Activated CD8-positive, alpha-beta T cell treated with anti-CD3 and anti-CD28 coated beads, Interleukin-2, amount 10 ng/mL, durations not matched to agents 7 days and 5 days (primary cell): ENCODE data around the gene FRS2. TPM values are rescaled to one million over a fixed set of nuclear protein-coding genes. Genes with fewer than 3 reads are reported as not detected.

Experiments
- ATAC-seq: fragments of 150-1000 bp; cut with Tn5 transposase; one replicate; pipeline ENCODE4 v1.10.0; 2021; ENCODE audit warnings: moderate library complexity
- CTCF ChIA-PET: fragments of 350-600 bp; sonication (Branson Sonifier 250); formaldehyde crosslinking; loops from one replicate; lab custom pipeline; 2021; ENCODE audit warnings: antibody characterized with exemption; lab: Charles Lee
- POLR2A ChIA-PET: fragments of 350-600 bp; sonication (Branson Sonifier 250); formaldehyde crosslinking; loops from one replicate; lab custom pipeline; 2021; ENCODE audit warnings: antibody characterized with exemption; lab: Charles Lee
- DNase-seq: peaks from one replicate; pipeline ENCODE4 v3.0.0-alpha.2; 2020
- H3K27ac Mint-ChIP-seq: one replicate; pipeline ENCODE4 v1.8.0; 2021; ENCODE audit warnings: mild to moderate bottlenecking, mixed read lengths
- H3K27me3 Mint-ChIP-seq: one replicate; pipeline ENCODE4 v1.8.0; 2021; ENCODE audit warnings: low read depth, mixed read lengths
- H3K36me3 Mint-ChIP-seq: one replicate; pipeline ENCODE4 v1.8.0; 2021; ENCODE audit warnings: low read depth, mixed read lengths
- H3K4me1 Mint-ChIP-seq: one replicate; pipeline ENCODE4 v1.8.0; 2021; ENCODE audit warnings: low read depth, mixed read lengths
- H3K4me3 Mint-ChIP-seq: one replicate; pipeline ENCODE4 v1.8.0; 2021; ENCODE audit warnings: mild to moderate bottlenecking, mixed read lengths
- H3K9me3 Mint-ChIP-seq: one replicate; pipeline ENCODE4 v1.8.0; 2022; ENCODE audit warnings: mixed read lengths; ENCODE audit not compliant: insufficient read depth
- total RNA-seq, 2 experiments: library from RNA; stranded (reverse); gene quantifications; one replicate each; pipeline ENCODE4 v1.2.3, GENCODE V29; 2021

Gene FRS2
- total RNA-seq, 2 experiments from 2014 or later, result 13.0 to 13.7 TPM

DNA sequence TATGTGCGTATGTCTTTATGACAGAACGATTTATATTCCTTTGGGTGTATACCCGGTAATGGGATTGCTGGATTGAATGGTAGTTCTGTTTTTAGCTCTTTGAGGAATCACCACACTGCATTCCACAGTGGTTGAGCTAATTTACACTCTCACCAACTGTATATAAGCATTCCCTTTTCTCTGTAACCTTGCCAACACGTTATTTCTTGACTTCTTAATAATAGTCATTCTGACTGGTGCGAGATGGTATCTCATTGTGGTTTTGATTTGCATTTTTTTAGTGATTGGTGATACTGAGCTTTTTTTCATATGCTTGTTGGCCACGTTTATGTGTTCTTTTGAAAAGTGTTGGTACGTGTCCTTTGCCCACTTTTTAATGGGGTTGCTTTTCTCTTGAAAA lies 49.7 kb downstream of the FRS2 start:
- CTCF ChIA-PET, result no interaction called here
- H3K4me3 Mint-ChIP-seq, result no peak overlapping the region
- DNase-seq (no peak), ATAC-seq (no peak)
- H3K36me3 Mint-ChIP-seq, result peaks cover 28% of the 10 kb centered on the region
- POLR2A ChIA-PET, result no interaction called here
- no peak overlapping the region for H3K27ac Mint-ChIP-seq
- no peaks in the 10 kb centered on the region for H3K27me3 Mint-ChIP-seq
- peaks cover 9% of the 10 kb centered on the region for H3K4me1 Mint-ChIP-seq
- H3K9me3 Mint-ChIP-seq, result peaks cover 24% of the 10 kb centered on the region

DNA sequence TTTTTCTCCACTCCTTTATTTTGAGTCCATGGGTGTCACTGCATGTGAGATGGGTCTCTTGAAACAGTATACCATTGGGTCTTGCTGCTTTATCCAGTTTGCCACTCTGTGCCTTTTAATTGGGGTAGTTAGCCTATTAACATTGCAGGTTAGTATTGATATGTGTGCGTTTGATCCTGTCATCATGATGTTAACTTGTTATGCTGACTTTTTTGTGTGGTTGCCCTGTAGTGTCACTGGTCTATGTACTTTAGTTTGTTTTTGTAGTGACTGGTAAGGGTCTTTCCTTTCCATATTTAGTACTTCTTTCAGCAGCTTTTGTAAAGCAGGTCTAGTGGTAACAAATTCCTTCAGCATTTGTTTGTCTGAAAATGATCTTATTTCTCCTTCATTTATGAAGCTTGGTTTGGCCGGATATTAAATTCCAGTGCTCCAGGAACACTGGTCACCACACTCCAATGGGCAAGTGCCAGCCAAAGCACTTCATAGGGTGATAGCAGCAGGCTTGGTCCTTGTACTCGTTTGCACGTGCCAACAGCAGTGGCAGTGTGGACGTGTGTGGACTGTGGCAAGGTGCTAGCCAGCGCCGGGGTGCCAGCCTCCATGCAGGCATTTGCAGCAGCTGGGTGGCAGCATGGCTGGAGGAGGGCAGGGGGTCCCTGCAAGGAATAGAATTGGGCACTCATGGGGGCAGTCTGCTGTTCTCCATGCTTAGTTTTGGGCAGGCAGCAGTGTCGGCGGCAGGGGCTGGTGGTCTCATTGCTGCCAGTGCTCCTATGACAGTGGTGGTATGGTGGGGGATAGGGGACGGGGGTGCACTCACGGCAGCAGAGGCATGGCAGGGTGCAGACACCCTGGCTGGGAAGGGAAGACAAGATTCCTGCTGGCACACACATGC lies 53.5 kb downstream of the FRS2 start:
- no peaks in the 10 kb centered on the region for H3K27me3 Mint-ChIP-seq
- CTCF ChIA-PET, result no interaction called here
- H3K36me3 Mint-ChIP-seq, result peaks cover 26% of the 10 kb centered on the region
- H3K4me1 Mint-ChIP-seq, result peaks cover 3% of the 10 kb centered on the region
- H3K27ac Mint-ChIP-seq, result no peak overlapping the region
- peaks cover 19% of the 10 kb centered on the region for H3K9me3 Mint-ChIP-seq
- POLR2A ChIA-PET, result interaction anchor here (0.8 kb wide), 1 partner anchor 138 kb away, joined by 3 read pairs; no protein-coding TSS in a partner anchor
- DNase-seq (no peak), ATAC-seq (no peak)
- no peak overlapping the region for H3K4me3 Mint-ChIP-seq

DNA sequence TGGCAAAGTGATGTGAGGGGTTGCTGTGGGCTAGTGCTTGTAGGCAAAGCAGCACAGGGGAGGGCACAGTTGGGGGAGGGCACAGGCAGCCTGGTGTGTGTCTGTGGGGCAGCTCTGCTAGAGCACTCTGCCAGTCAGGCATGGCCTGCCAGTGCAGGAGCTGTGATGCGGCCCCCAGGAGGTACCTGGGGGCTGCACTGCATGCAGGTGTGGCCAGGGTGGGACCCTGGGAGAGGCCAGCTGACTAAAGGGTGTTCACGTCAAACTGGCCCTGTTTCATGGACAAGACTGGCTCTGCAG lies 54.1 kb downstream of the FRS2 start:
- H3K36me3 Mint-ChIP-seq, result peaks cover 22% of the 10 kb centered on the region
- H3K4me3 Mint-ChIP-seq, result no peak overlapping the region
- no peaks in the 10 kb centered on the region for H3K27me3 Mint-ChIP-seq
- peaks cover 3% of the 10 kb centered on the region for H3K4me1 Mint-ChIP-seq
- peaks cover 19% of the 10 kb centered on the region for H3K9me3 Mint-ChIP-seq
- ChIA-PET CTCF (no interaction called here), POLR2A (interaction anchor here (0.8 kb wide), 1 partner anchor 139 kb away, joined by 3 read pairs; no protein-coding TSS in a partner anchor)
- DNase-seq (no peak), ATAC-seq (no peak)
- H3K27ac Mint-ChIP-seq, result no peak overlapping the region

DNA sequence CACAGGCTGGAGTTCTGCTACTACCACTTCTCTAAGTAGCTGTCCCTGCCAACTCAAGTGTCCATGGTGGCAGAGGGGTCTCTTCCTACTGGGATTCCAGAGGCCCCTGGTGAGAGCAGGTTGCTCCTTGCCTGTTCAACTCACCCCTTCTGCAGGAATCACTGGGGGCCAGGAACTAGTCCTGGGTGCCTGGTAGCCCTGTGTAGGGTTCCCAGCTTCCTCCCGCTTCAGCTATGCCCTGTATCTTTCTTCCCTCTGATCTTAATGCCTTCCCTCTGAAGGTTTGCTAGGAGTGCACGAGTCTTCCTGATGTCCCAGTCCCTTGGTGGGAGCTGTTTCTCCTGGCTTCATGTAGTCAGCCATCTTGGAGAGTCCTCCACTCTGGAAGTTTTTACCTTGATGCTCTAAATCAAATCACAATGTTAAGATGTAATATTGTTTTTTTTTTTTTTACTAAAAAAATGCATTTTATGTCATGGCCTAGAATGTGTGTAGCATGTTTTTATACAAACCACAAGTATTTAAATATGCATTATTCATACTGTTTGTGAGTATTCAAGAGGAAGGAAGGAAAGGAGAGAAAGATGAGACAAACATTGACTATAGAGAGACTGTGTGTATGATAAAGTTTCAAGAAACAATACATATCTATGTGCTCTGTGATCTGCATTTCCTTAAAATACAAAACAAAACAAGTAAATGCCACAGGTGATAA lies 54.7 kb downstream of the FRS2 start:
- H3K36me3 Mint-ChIP-seq, result peaks cover 17% of the 10 kb centered on the region
- H3K27ac Mint-ChIP-seq, result no peak overlapping the region
- H3K9me3 Mint-ChIP-seq, result peaks cover 19% of the 10 kb centered on the region
- no peak overlapping the region for H3K4me3 Mint-ChIP-seq
- no peaks in the 10 kb centered on the region for H3K4me1 Mint-ChIP-seq
- POLR2A ChIA-PET, result interaction anchor here (0.8 kb wide), 1 partner anchor 139 kb away, joined by 3 read pairs; no protein-coding TSS in a partner anchor
- DNase-seq (no peak), ATAC-seq (no peak)
- H3K27me3 Mint-ChIP-seq, result no peaks in the 10 kb centered on the region
- CTCF ChIA-PET, result no interaction called here

DNA sequence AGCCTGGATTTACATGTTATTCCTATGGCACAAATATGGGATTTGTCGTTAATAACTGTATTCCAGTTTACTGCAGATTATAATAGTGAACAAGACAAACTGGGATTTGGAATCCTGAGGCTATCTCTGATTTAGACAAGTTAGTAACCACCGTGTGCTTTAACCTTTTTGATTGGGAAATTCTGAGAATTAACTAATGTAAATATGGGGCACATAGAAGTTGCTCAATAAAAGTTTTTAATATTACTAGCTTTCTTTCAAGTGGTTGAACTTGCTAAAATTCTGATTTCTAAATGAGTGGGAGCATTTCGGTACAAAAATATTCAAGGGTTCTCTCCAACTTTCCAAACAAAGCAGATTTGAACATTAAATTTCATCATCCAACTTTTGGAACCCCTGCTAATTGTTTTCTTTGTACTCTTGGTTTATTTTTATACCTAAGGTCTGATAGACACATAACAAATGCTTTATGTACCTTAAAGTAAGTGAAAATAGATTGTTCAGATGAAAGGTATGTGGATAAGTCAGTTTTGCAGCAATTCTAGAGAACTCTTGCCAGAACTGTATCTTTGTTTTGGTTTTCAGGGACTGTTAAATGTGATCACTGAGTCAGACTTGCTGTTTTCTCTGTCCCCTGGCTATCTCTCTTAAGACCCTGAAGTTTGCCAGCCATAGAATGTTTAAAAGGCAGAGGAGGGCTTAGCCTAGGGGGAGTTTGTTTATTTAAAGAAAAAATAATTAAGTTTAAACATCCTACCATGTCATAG lies 57.5 kb downstream of the FRS2 start:
- ChIA-PET CTCF (interaction anchor here (1.0 kb wide), 1 partner anchor 170 kb away, joined by 3 read pairs; no protein-coding TSS in a partner anchor), POLR2A (no interaction called here)
- no peaks in the 10 kb centered on the region for H3K4me1 Mint-ChIP-seq
- no peak for ATAC-seq
- H3K4me3 Mint-ChIP-seq, result no peak overlapping the region
- H3K9me3 Mint-ChIP-seq, result peaks cover 6% of the 10 kb centered on the region
- DNase-seq, result no peak
- no peak overlapping the region for H3K27ac Mint-ChIP-seq
- H3K36me3 Mint-ChIP-seq, result peaks cover 9% of the 10 kb centered on the region
- H3K27me3 Mint-ChIP-seq, result no peaks in the 10 kb centered on the region

DNA sequence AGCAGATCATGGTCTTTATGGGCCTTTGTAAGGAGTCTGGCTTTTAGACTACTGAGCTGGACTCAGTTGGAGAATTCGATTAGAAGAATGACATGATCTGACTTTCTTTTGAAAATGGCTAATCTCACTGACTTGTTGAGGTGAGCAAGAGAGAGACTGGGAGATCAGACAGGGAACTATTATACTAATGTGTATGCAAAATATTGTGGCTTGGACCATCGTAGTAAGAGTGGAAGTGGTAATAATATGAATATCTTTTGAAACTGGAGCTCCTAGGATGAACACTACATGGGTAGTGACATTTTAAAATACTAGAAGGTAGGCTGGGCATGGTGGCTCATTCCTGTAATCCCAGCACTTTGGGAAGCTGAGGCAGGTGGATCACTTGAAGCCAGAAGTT lies 58.8 kb downstream of the FRS2 start:
- CTCF ChIA-PET, result interaction anchor here (1.0 to 1.7 kb wide), 2 partner anchors 30 to 171 kb away, joined by 3 read pairs; no protein-coding TSS in a partner anchor
- no peaks in the 10 kb centered on the region for H3K9me3 Mint-ChIP-seq
- peaks cover 5% of the 10 kb centered on the region for H3K4me1 Mint-ChIP-seq
- H3K27ac Mint-ChIP-seq, result no peak overlapping the region
- POLR2A ChIA-PET, result no interaction called here
- no peak overlapping the region for H3K4me3 Mint-ChIP-seq
- ATAC-seq, result no peak
- no peak for DNase-seq
- no peaks in the 10 kb centered on the region for H3K27me3 Mint-ChIP-seq
- H3K36me3 Mint-ChIP-seq, result peaks cover 4% of the 10 kb centered on the region

DNA sequence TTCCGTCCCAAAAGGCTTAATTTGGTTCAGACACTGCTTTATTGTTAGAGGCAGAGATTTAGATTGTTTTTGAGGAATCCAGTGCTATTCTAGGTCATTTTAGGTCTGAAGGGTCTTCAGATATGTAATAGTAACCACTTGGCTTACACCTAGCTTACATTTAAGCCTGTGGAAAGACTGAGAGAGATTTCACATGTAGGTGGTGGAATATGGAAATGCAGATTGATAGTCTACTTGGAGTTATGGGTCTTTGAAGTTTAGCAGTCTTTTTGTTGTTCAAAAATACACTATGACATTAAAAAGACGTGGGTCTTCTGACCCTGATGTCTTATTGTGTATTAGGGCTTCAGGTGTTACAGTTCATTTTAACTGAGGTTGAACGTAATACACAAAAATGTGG lies 63.7 kb downstream of the FRS2 start:
- H3K4me1 Mint-ChIP-seq, result peaks cover 15% of the 10 kb centered on the region
- H3K27me3 Mint-ChIP-seq, result no peaks in the 10 kb centered on the region
- no peaks in the 10 kb centered on the region for H3K9me3 Mint-ChIP-seq
- H3K4me3 Mint-ChIP-seq, result no peak overlapping the region
- ATAC-seq, result no peak
- no peak overlapping the region for H3K27ac Mint-ChIP-seq
- peaks cover 10% of the 10 kb centered on the region for H3K36me3 Mint-ChIP-seq
- ChIA-PET CTCF (interaction anchor here (1.2 to 1.4 kb wide), 2 partner anchors 16 to 37 kb away, joined by 3 to 4 read pairs; no protein-coding TSS in a partner anchor), POLR2A (no interaction called here)
- DNase-seq, result no peak

DNA sequence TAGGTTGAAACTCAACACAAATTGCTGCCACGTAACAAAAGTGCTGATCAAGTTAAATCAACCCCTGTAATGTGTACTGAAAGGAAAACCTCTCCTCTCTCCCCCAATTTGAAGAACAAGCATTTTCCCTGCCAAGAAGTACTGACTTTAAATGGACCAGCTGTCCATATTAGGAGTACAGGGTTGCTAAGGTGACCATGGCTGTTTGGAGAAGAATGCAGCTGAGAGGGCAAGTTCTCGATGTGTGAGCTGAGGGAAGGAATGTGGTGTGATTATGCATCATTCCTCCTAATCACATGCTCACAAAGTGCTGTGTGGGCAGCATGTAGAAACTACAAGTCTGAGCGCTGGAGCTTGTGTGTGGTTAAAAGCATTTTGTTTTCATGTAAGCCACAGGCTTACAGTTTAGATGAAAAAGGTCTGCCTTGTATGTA lies 64.2 kb downstream of the FRS2 start:
- peaks cover 15% of the 10 kb centered on the region for H3K4me1 Mint-ChIP-seq
- no peaks in the 10 kb centered on the region for H3K9me3 Mint-ChIP-seq
- H3K4me3 Mint-ChIP-seq, result no peak overlapping the region
- peak overlapping the region; percentile 11 for H3K27ac Mint-ChIP-seq
- H3K36me3 Mint-ChIP-seq, result peaks cover 10% of the 10 kb centered on the region
- DNase-seq (peak; percentile 28), ATAC-seq (peak; percentile 79)
- ChIA-PET CTCF (interaction anchor here (1.2 to 1.4 kb wide), 2 partner anchors 15 to 37 kb away, joined by 3 to 4 read pairs; no protein-coding TSS in a partner anchor), POLR2A (no interaction called here)
- no peaks in the 10 kb centered on the region for H3K27me3 Mint-ChIP-seq

DNA sequence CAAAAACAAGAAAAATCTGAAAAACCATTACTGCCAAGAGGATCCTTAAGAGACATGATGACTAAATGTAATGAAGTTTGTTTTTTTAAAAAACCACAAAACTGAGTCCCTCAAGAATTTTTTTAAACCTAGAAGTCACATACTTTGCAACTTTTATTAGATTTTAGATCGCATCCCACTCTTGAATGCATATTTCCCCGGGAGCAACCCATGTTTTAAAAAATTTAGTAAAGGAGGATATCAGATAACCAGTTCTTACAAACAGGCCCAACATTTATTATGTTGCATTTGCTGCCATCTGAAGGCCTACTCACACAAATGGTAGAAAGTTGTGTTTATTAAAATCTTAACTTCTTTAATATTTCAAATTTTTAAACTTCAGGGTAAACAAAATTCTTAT lies 70.8 kb downstream of the FRS2 start:
- H3K27ac Mint-ChIP-seq, result no peak overlapping the region
- no peaks in the 10 kb centered on the region for H3K27me3 Mint-ChIP-seq
- ChIA-PET CTCF (no interaction called here), POLR2A (no interaction called here)
- H3K36me3 Mint-ChIP-seq, result peaks cover 26% of the 10 kb centered on the region
- H3K4me3 Mint-ChIP-seq, result no peak overlapping the region
- peaks cover 8% of the 10 kb centered on the region for H3K9me3 Mint-ChIP-seq
- DNase-seq, result no peak
- H3K4me1 Mint-ChIP-seq, result no peaks in the 10 kb centered on the region
- ATAC-seq, result no peak

DNA sequence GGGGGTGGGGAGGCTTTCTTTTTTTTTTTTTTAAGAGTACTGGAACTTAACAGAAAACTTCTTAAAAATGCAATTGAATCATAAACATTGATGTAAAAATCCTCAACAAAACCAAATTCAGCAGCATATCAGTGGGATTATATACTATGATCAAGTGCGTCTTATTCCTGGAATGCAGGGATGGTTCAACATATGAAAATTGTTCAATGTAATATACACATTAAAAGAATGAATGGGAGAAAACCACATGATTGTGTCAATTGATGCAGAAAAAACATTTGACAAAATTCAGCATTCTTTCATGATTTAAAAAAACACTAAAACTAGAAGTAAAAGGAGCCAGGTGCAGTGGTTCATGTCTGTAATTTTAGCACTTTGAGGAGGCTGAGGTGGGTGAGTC lies 73.9 kb downstream of the FRS2 start:
- DNase-seq (no peak), ATAC-seq (no peak)
- Mint-ChIP-seq H3K27ac (no peak overlapping the region), H3K27me3 (no peaks in the 10 kb centered on the region), H3K9me3 (peaks cover 8% of the 10 kb centered on the region), H3K4me3 (no peak overlapping the region), H3K36me3 (peaks cover 23% of the 10 kb centered on the region), H3K4me1 (no peaks in the 10 kb centered on the region)
- CTCF ChIA-PET, result interaction anchor here (1.2 kb wide), 1 partner anchor 26 kb away, joined by 4 read pairs; no protein-coding TSS in a partner anchor
- POLR2A ChIA-PET, result no interaction called here

DNA sequence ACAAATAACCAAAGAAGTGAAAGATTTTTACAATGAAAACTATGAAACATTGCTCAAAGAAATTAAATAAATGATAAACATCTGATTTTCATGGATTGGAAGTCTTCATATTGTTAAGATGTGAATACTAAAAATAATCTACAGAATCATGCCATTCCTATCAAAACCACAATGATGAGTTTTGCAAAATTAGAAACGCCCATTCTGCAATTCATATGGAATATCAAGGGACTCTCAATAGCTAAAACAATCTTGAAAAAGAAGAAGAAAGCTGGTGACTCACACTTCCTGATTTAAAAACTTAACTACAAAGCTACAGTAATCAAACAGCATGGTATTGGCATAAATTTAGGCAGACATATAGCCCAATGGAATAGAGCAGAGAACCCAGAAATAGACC lies 74.9 kb downstream of the FRS2 start:
- Mint-ChIP-seq H3K36me3 (peaks cover 23% of the 10 kb centered on the region), H3K4me3 (no peak overlapping the region), H3K9me3 (peaks cover 8% of the 10 kb centered on the region), H3K27ac (no peak overlapping the region), H3K27me3 (no peaks in the 10 kb centered on the region), H3K4me1 (no peaks in the 10 kb centered on the region)
- CTCF ChIA-PET, result no interaction called here
- POLR2A ChIA-PET, result no interaction called here
- DNase-seq, result no peak
- ATAC-seq, result no peak
